Measurements from ENCODE around the gene MTHFR.

Gene MTHFR

DNA sequence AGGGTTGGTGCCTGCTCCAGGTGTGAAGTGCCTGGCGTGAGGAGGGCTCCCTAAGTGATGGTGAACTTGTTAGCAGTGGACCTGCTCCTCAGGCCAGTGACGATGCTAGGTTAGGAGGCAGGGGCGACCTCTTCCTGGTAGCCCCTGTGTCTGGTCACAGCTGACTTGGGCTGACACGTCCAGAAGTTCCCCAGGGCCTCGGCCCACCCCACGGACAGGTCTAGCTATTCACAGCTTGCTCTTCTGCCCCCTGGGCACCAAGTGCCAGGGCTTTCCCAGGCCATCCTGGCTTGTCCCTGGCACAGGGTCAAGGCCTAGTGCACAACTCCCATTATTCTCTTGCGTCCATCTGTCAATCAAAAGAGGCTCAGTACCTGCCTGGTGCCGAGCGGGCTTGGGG is 54.7 kb downstream of the MTHFR start:
- DNase-seq: no peak

DNA sequence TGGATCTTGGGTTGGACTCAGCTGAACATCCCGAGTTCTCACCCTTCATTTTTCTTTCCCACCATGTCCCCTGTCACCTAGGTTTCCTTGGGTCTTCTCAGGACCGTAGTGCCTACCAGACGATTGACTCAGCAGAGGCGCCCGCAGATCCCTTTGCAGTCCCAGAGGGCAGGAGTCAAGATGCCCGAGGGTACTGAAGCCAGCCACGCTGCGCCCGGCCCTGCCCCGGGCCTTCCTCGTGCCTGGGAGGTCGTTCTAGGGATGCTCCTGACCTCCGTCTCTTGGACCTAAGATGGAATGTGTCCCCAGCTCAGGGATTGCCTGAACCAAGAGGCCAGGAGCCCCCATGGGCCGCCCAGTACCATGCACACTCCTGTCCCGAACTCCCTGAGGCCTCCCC is 55.8 kb downstream of the MTHFR start:
- DNase-seq: no peak

DNA sequence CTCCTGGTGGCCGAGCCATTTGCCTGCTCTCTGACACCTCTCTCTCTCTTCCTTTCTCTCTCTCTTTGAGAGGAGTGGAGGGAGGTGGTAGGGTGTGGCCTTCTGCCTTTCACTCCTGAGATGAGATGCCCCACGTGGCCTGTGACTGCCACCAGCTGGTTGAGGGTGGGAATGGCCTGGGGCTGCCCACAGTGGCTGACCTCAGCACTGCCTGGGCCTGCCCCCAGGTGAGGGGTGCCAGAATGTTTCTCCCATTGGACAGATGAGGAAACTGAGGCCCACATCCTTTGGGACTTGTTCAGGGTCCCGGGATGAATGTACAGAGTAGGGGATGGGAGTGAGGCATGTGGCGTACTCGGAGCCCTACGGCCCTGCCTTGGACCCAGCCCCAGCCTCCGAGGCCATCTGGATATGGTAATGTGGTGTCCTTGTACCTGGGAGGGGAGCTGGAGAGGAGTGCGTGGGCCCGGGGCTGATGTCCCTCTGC is 56.5 kb downstream of the MTHFR start:
- no peak for DNase-seq

DNA sequence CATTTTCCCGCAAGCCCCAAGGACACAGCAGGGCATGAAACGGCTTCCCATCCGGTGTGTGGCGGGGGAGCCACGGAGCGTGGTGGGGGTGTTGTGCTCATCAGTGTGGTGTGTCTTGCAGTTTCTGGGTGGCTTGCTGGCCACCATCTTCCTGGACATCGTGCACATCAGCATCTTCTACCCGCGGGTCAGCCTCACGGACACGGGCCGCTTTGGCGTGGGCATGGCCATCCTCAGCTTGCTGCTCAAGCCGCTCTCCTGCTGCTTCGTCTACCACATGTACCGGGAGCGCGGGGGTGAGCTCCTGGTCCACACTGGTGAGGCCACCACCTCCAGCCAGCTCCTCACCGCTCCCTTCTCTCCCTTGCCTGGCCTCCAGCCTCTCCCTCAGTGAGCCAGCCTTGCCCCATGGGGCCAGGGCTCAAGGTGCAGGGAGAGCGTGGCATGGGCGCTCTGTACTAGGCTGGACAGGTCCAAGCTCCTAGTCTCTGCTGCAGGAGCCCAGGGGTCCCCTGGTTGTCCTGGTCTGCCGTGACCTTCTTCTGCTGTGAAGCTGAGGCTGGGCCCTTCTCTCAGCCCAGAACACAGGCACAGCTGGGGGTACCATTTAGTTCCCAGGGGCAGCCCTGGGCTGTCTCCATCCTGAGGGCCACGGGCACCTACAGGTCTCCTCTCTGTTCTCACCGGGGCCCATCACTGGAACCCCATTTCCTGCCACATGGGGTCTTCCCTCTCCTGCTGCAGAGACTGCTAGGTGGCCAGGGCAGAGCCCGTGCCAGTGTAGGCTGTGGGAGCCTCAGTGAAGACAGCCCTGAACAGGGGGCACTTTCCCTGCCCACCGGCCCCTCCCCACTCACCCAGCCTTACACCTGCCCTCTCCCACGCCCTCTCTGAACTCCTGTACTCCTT is 57.2 kb downstream of the MTHFR start:
- no peak for DNase-seq

DNA sequence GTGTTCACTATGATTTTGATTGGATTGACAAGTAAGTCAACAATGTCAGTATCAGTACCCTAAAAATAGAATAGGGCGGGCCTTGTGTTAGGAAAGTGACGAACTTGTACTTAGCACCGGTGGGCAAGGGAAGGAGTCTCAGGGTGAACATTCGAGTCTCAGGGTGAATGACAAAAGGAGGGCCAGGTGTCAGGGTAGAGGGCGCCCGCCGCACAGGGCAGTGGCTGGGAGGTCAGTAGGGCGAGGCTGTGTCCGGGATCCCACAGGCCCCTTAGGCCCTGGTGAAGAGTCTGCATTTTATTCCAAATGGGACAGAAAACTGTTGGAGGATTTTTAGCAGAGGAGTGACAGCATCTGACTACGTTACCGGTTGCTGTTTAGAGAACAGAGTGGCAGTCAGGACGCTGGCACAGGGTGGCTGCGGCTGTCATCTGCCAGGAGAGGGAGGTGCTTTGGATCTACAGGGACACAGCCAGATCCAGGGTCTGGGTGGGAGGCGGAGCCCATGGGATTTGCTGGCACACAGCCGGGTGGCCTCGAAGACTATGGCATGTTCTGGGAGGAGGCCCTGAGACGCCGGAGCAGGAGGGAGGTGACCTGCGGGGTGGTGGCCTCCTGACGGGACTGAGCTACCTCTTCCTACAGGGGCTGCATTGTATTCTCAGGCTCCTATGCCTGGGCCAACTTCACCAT is 58.8 kb downstream of the MTHFR start:
- DNase-seq: no peak

DNA sequence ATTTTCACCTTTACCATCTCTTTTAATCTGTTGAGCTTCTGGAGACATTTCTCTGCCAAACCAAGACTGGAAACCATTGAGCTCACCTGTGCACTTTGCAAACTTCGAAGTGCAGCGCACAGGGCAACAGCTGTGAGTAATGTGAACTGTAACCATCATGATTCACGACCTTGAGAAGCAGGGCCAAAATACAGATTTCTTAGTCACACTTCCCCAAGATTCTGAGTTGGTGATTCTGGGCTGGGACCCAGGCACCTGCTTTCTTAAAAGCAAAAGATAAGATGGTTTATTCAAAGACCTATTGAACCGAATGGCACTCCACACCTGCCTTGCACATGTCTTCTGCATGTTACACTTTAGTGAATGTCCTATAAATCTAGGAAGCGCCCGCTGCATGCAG is 59.7 kb downstream of the MTHFR start:
- DNase-seq: no peak

DNA sequence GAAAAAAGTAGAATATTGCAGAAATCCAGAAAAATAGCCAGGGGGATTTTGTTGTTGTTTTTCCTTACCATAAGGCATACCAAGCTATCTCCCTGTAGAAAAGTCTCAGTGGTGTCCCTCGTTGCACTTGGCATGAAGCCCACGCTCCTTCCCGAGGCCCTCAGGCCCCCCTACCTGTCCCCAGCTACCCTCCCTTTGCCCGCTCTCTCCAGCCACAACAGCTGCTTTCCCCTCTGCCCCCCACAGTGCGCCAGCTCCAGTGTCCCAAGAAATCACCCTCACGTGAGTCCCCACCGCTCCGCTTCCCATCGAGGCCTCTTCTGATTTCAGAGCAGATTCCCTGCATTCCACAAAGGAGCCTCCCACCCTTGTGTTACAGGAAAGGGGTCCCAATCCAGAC is 61.5 kb downstream of the MTHFR start:
- DNase-seq: no peak

DNA sequence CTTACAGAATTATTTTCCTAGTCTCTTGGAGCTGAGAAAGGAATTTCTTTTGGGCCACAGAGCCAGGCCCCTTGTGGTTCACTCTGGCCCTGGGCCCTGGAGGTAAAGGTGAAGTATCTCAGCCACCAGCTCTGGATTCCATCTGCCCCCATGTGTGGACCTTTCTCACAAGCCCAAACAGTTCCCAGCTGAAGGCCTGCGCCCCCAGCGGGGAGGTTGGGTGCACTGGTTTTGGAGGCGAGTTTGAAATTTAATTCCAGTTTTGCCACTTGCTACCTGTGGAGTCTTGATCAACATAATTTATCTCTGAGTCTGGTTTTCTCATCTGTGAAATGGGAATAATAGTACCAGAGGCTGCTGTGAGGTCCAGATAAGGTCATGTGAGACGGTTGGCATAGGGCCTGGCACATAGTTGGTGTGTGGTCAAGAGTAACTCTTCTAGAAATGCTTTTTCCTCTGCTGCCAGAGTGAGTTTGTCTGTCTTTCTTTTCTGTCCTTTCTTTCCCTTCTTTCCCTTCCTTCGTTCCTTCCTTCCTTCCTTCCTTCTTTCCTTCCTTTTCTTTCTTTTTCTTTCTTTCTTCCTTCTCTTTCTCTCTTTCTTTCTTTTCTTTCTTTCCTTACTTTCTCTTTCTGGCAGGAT is 63.7 kb downstream of the MTHFR start:
- no peak for DNase-seq

DNA sequence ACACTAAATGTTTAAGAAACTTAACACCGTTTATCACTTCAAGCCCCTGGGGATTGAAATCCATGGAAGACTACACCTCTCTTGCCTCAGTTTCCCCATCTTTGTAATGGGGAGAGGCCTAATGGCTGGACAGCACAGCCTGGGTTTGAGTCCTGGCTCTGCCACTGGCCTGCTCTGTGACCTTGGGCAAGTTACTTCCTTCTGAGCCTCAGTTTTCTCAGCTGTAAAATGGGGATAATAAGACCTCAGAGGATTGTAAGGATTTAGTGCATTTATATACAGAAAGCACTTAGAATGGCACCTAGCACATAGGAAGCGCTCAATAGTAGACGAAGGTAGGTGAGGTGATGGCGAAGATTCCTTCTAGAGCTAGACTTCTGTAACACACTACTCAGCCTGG is 64.3 kb downstream of the MTHFR start:
- DNase-seq: no peak

DNA sequence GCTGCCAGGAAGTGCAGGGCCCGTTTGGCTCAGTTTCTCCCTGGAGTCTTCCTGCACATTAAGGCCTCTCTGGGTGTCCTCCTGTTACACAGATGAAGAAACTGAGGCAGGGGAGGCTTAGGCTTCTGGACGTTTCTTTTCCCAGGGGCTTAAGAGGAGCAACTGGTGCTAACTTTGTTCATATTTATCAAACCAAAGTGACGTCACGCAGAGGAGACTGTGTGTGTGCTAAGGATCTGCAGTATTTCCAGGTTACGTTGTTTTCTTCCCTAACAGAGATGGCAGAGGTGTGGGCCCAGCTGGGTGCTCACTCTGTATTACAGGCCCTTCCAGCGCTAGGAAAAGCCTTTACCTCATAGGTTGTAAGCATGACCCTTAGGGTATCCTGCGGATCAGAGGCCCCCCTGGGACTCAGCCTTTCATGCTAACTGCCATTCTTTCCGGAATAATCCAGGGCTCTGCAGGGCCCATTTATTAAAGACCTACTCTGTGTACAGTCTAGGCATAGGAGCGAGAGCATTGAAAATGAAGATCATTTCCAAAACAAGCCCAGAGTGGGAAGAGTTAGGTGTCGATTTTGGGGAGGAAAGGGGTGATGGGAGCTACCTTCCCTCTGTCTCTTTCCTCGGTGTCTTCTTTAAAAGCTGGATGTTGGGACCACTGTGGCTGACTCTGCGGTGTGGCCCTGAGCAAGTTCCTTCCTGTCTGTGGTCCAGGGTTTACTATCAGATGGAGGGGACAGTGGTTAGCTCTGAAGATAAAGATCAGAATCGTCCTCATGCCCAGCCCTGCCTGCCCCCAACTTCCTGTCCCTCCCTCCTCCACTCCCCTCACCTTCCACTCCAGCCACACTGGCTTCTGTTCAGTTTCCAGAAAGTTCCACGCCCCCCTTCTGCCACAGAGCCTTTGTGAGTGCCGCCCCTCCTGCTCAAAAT is 65.2 kb downstream of the MTHFR start:
- DNase-seq: no peak

DNA sequence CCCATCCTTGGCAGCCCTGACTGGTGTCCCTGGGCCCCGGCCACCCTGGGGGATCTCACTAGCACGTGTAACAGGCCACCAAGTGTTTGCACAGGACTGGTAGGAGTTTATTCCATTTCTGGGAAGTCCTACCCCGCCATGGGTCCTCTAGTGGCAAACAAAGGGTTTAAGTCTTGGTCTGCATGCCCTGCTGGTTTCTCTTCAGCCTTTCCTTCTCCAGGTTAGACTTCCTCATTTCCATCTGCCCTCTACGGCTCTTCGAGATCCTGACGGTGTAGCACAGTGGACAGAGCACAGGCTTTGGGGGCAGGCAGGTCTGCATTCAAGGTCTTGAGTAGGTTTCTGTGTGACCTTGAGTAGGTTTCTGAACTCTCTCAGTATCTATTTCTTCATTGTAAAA is 67.0 kb downstream of the MTHFR start:
- no peak for DNase-seq

DNA sequence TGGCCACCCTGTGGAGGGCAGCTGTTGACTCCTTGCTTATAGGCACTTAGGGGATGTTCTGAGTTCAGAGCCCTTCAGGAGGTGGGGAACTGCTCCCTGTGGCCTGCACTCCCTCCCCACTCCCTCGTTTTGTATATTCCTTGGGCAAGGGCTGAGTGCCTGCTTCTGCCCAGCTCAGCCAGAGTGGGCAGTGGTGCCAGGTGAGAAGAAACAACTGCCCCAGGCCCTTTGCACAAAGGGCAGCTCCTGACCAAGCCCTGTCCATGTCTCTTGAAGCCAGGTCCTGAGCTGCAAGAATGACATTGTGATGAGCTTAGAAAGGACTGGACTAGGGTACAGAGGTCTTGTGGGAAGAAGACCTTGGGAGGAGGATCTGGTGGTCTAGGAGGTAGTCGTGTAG is 67.7 kb downstream of the MTHFR start:
- no peak for DNase-seq

DNA sequence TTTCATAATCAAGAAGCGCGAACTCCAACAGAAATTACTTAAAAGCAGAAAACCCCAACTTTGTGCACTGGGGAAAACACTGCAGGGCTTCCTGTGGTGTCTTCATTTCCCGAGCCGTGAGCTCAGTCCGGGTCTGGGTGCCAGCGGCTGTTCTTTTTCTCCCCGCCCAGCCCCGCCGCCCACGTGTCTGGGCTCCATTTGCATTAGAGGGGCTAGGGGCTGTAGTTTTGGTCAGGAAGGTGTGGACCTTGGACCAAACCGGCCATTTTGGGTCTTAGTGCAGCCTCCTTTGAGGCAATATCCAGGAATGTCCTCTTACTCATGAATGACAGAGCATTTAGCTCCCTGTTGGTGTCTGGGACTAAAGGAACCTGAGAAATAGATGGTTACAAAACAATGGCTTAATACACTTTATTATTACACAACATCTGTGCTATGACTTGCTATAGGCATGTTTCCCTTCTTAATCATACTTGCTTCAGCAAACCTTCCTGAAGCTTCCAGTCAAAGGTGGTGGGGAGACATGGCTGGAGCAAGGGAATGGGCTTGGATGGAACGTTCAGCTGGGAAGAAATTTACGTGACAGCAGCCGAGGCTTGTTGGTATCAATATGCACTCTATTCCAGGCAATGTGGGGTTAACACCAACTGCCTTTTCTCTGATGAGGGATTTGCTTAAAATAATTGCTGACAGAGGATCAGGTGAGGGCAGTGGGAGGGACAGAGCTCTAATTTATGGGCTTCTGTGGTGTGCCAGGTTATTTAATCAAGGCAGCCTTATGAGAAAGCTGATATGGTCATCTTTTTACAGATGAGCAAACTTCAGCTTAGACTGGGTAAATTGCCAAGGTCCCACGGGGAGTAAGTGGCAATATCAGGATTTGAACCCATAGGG is 68.8 kb downstream of the MTHFR start:
- no peak for DNase-seq

DNA sequence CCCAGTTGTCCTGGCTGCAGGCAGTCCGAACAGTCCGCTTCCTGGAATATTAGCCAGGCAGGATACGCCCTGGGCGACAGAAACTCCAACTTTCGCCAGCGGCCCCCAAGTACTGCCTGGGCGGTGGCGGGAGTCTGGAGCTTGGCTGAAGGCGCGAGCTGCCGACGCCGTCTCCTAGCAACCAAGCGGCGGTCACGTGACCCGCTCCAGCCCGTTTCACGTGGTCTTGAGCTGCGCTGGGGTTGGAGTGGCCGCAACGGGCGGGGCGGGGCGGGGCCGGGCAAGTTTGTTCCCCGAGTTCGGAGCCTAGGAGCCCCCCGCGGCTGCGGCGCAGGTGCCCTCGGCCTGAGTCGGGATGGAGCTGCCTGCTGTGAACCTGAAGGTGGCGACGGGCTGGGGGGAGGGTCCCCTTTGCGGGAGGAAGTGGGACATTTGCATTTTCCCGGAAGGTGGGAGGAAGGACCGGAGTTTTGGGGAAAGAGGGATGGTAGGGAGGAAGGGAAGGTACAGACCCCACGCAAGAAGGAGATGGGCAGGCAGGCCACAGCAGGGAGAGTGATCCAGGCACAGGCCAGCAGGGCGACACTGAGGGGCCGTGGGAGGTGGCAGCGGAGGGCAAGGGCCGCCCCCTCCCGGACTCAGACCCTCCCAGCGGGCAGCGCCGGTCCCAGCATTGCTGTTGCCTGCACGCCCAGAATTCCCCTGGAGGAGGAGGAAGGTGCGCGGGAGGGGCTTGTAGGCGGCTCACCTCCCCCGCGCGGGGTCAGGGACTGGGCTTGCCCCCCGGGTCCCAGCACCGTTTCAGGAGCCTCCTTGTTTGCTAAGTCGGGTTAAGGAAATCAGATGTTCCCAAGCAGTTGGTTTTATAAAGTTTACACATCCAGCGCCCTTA is 69.7 kb downstream of the MTHFR start, which contains the start of gene AGTRAP:
TSS of gene AGTRAP (plus strand) at position 283 of the 892 bp plus-strand sequence. CDS start at position 356, 73 bp downstream.
- peak; percentile 35 for DNase-seq
